HG02763 (cell line): ENCODE results near the gene EP400.
"Not testable (repeated sequence)": the region's sequence is repeated elsewhere in the genome, so short reads cannot be mapped to it uniquely, and the experiment has no call there.

ENCODE experiments used
- ATAC-seq: cut with Tn5 transposase; IDR thresholded peaks from one replicate; pipeline ENCODE4 v1.9.1; 2021; ENCODE audit warnings: mild to moderate bottlenecking, moderate library complexity; ENCODE audit not compliant: unreplicated experiment

EP400 gene

GRCh38 chr12:131947482-131948027, 2.2 kb upstream of the EP400 start:
- ATAC-seq, result no peak

- ATAC-seq, result no peak
These were observed 1.5 kb upstream of the EP400 start for GRCh38 chr12:131948166-131948712.

GRCh38 chr12:131948713-131949430, 870 bp upstream of the EP400 start:
- ATAC-seq, result not testable (repeated sequence)

GRCh38 chr12:131950182-131950913, 606 bp downstream of the EP400 start:
- peak; percentile 23 for ATAC-seq

- not testable (repeated sequence) for ATAC-seq
These were observed 4.1 kb downstream of the EP400 start for GRCh38 chr12:131953810-131954209.

- ATAC-seq, result not testable (repeated sequence)
These were observed 4.7 kb downstream of the EP400 start for GRCh38 chr12:131954460-131954859.

GRCh38 chr12:131959116-131959515, 9.4 kb downstream of the EP400 start:
- ATAC-seq, result no peak

- ATAC-seq, result no peak
These were observed 10.2 kb downstream of the EP400 start for GRCh38 chr12:131959641-131960589.

GRCh38 chr12:131960590-131961325, 11.0 kb downstream of the EP400 start:
- ATAC-seq, result not testable (repeated sequence)

GRCh38 chr12:131961328-131961727, 11.6 kb downstream of the EP400 start:
- not testable (repeated sequence) for ATAC-seq

- no peak for ATAC-seq
These were observed 12.3 kb downstream of the EP400 start for GRCh38 chr12:131962069-131962468.

- ATAC-seq, result no peak
These were observed 13.6 kb downstream of the EP400 start for GRCh38 chr12:131963381-131963780.

- no peak for ATAC-seq
These were observed 15.3 kb downstream of the EP400 start for GRCh38 chr12:131965073-131965472.

- no peak for ATAC-seq
These were observed 21.5 kb downstream of the EP400 start for GRCh38 chr12:131971226-131971625.

GRCh38 chr12:131975228-131975627, 25.5 kb downstream of the EP400 start:
- no peak for ATAC-seq

GRCh38 chr12:131979606-131980005, 29.9 kb downstream of the EP400 start:
- ATAC-seq, result no peak

- ATAC-seq, result no peak
These were observed 30.5 kb downstream of the EP400 start for GRCh38 chr12:131980263-131980662.

- ATAC-seq, result no peak
These were observed 31.6 kb downstream of the EP400 start for GRCh38 chr12:131981388-131981787.

- no peak for ATAC-seq
These were observed 32.3 kb downstream of the EP400 start for GRCh38 chr12:131982041-131982440.

- no peak for ATAC-seq
These were observed 33.3 kb downstream of the EP400 start for GRCh38 chr12:131983026-131983425.
